Neutrophil (primary cell): ENCODE results near the gene SLC39A11.

Experiments
- H3K27ac ChIP-seq: fragments of 200-600 bp; sonication (generic); 2 replicates; pipeline ENCODE4 v1.5.1; 2016; ENCODE audit warnings: mild to moderate bottlenecking, moderate library complexity
- H3K27me3 ChIP-seq: fragments of 200-600 bp; sonication (generic); 2 replicates; pipeline ENCODE4 v1.6.0; 2016; ENCODE audit warnings: mild to moderate bottlenecking
- H3K36me3 ChIP-seq: fragments of 200-600 bp; sonication (generic); 2 replicates; pipeline ENCODE4 v1.5.1; 2017
- H3K4me1 ChIP-seq, 2 experiments: fragments of 200-600 bp in 1 of 2; sonication (generic) in 1 of 2; 1 replicate in 1 of 2; 2 replicates in 1 of 2; pipeline versions ENCODE4 v1.5.1 to v1.6.1; 2013 to 2016; ENCODE audit warnings: low read depth in 1 of 2, low read length in 1 of 2, mild to moderate bottlenecking in 1 of 2, moderate library complexity in 1 of 2; ENCODE audit not compliant: control insufficient read depth in 1 of 2, insufficient read depth in 1 of 2
- H3K4me3 ChIP-seq, 2 experiments: fragments of 200-600 bp in 1 of 2; sonication (generic) in 1 of 2; 1 replicate in 1 of 2; 2 replicates in 1 of 2; pipeline ENCODE4 v1.5.1; 2013 to 2016; ENCODE audit warnings: low read depth in 1 of 2, low read length in 1 of 2, mild to moderate bottlenecking in 1 of 2, moderate library complexity in 1 of 2
- H3K9me3 ChIP-seq: fragments of 200-600 bp; sonication (generic); 2 replicates; pipeline ENCODE4 v1.5.1; 2016
- CTCF ChIP-seq: fragments of 200-600 bp; sonication (generic); IDR thresholded peaks from 2 replicates; pipeline ENCODE4 v1.5.1; 2016; ENCODE audit warnings: antibody characterized with exemption

The SLC39A11 gene

GRCh38 chr17:73043686-73044581, 48.6 kb downstream of the SLC39A11 start:
- Histone ChIP-seq H3K27ac (no peak overlapping the region), H3K27me3 (no peaks in the 10 kb centered on the region), H3K4me1 (peaks cover 9 to 10% of the 10 kb centered on the region in 2 experiments), H3K4me3 (no peak overlapping the region), H3K36me3 (peaks cover 10% of the 10 kb centered on the region), H3K9me3 (no peaks in the 10 kb centered on the region)
- TF ChIP-seq CTCF: no peak

- H3K9me3 ChIP-seq: no peaks in the 10 kb centered on the region
- H3K36me3 ChIP-seq: peaks cover 10% of the 10 kb centered on the region
- H3K27ac ChIP-seq: no peak overlapping the region
- H3K27me3 ChIP-seq: no peaks in the 10 kb centered on the region
- no peak for TF ChIP-seq CTCF
- peaks cover 9 to 10% of the 10 kb centered on the region in 2 experiments for H3K4me1 ChIP-seq
- H3K4me3 ChIP-seq: no peak overlapping the region
These were observed 49.4 kb downstream of the SLC39A11 start for GRCh38 chr17:73042809-73043685.

GRCh38 chr17:73042225-73042624, 50.3 kb downstream of the SLC39A11 start:
- Histone ChIP-seq H3K27me3 (no peaks in the 10 kb centered on the region), H3K27ac (no peak overlapping the region), H3K4me1 (peaks cover 9 to 10% of the 10 kb centered on the region in 2 experiments), H3K9me3 (no peaks in the 10 kb centered on the region), H3K4me3 (no peak overlapping the region), H3K36me3 (peaks cover 12% of the 10 kb centered on the region)
- no peak for TF ChIP-seq CTCF

- no peak overlapping the region for H3K27ac ChIP-seq
These were observed 53.2 kb downstream of the SLC39A11 start for GRCh38 chr17:73039282-73039681.

More at GRCh38 chr17:73039282-73039681, 53.2 kb downstream of the SLC39A11 start:
- Histone ChIP-seq H3K27me3 (no peaks in the 10 kb centered on the region), H3K4me1 (peaks cover 9 to 10% of the 10 kb centered on the region in 2 experiments), H3K9me3 (no peaks in the 10 kb centered on the region), H3K36me3 (peaks cover 6% of the 10 kb centered on the region), H3K4me3 (no peak overlapping the region)
- no peak for TF ChIP-seq CTCF
